KBM-7 (cell line): ENCODE data around the gene RAB6B.

Experiments used
- DNase-seq: peaks from one replicate; pipeline ENCODE4 v3.0.0-alpha.2; 2015
- in situ Hi-C: fragments of 300-500 bp; cut with MboI; formaldehyde crosslinking; loops from 2 replicates; pipeline ENCODE4 v1.14.3; 2020; ENCODE audit warnings: low sequenced_read_pairs, low pct_unique_long_range_greater_than_20kb, mixed read lengths

RAB6B gene

DNA sequence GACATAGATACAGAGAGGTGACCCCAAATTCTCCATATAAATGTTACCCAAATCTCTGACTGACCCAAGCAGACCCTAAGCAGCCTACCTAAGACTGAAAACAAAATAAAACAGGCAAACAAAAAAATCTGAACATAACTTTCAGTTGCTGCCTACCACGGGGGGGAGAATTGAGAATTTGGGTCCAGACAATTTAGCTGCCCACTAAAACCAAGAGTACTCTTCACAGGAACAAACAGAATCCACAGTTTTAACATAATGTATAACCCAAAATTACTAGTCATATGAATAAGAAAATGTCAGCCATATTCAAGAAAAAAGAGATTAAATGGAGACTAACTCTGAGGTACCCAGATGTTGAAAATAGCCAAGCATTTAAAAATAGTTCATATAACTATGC lies 45.6 kb downstream of the RAB6B start:
- in situ Hi-C loops = no loop called here
- no peak for DNase-seq

- in situ Hi-C loops = no loop called here
- no peak for DNase-seq
Observed at GRCh38 chr3:133849346-133849745, 46.3 kb downstream of the RAB6B start.

- DNase-seq = no peak
- in situ Hi-C loops = no loop called here
Observed at GRCh38 chr3:133845127-133845526, 50.6 kb downstream of the RAB6B start.

- DNase-seq = no peak
Observed at GRCh38 chr3:133843634-133844033, 52.0 kb downstream of the RAB6B start.

DNA sequence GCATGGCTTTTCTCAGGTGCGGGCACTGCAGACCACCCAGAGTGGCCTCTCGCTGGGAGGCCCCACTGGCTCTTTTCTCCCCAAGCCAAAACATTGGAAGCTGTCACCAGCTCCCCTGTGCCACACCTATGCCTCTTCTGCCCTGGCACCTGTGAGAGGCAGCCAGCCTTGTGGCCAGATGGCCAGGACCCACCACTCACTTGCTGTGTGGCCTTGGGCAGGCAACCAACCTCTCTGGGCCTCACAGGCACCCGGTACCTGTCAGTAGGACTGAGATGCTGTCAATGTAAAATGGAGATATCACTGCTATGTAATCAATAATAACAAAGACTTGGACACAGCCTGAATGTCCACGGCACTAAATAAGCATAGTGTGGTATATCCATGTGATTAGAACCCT lies 53.5 kb downstream of the RAB6B start:
- in situ Hi-C loops = no loop called here

More at GRCh38 chr3:133843634-133844033, 52.0 kb downstream of the RAB6B start:
- in situ Hi-C loops = no loop called here

GRCh38 chr3:133841196-133841595 lies 54.5 kb downstream of the RAB6B start:
- in situ Hi-C loops = no loop called here
- no peak for DNase-seq

More for the DNA sequence above, 53.5 kb downstream of the RAB6B start:
- no peak for DNase-seq

DNA sequence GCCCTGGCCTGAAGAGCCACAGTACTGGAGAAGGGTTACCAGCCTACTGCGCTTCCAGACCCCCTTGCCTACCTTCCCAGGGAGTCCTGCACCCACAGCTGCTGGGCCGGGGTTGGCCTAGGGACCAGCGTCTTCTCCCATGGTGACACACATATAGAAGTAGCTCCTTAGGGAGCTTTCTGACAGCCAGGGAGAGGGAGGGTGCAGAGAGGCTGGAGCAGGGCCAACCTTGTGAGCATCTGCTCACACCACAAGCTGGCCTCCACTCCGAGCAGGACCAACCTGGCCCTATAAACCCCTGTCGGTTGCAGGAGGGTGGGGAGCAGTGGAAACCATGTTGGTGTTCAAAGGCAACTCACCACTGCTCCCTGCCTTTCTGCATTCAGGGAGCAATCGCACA lies 54.9 kb downstream of the RAB6B start:
- DNase-seq = no peak
- in situ Hi-C loops = no loop called here

DNA sequence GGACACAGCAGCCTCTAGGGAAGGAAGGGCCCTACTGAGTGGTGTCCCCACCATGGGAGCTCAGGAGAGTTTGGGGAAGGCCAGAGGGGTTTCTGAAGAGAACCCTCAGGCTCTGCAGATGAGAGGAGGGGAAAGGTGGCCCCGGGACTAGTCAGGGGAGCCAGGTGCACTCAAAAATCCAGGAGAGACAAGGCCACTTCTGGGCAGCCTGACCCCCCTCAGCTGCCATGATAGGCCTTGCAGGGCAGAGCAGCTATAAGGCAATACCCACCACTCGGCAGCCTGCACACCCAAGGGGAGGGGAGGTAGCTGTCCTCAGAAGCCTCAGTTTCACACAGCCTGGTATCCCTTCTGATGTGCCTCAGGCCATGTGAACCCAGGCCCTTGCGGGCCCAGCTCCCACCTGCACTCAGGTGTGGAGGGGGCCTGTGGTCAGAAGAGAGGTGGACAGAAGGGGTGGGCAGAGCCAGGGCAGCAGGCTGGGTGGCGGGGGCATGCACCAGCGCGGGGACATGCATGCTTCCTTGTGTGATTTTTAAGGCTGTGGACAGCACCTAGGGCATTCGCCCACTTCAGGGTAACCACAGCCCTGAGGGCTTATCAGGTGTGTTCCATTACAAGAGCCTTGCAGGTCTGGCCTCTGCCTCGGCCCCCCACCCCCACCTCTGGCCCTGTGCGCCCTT lies 55.5 kb downstream of the RAB6B start:
- in situ Hi-C loops = no loop called here
- no peak for DNase-seq

DNA sequence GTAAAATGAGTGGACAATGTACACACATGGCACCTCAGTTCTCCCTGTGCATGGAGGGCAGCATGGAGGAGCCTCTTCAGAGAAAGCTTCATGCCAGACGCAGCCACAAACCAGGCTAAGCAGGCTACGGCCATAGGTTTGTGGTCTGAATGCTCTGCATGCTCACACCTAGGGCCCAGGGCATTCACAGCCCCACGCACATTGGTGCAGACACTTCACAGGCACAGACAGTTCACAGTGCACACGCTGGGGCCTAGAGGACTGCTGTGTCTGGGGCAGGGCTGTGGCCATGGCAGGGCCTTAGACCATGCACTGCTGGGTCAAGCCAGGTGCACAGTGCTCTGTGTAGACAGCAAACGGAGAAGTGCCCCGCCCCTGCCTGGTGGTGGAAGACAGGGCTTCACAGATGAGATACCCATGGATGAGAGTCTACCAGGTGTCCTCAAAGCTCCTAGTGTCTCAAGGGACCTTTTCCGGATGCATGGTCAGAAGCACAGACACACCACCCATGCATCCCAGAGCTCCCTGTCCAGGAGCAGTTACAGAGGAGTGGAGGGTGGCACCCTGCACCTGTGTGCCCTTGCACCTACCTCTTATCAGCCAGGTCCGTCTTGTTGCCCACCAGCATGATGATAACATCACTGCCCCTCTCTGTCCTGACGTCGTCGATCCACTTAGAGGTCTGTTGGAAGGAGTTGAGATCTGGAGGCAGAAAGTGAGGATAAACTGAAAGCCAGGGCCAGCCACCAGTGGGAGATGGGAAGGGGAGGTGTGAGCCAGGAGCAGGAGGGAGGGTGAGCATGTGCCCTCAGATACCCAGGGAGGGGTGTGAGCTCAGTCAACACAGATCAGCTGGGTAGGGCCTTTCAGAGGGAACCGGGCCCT lies 56.5 kb downstream of the RAB6B start:
- in situ Hi-C loops = no loop called here
- no peak for DNase-seq

GRCh38 chr3:133838296-133838789 lies 57.3 kb downstream of the RAB6B start:
- in situ Hi-C loops = no loop called here
- DNase-seq = no peak

- DNase-seq = no peak
- in situ Hi-C loops = no loop called here
Observed at GRCh38 chr3:133837487-133838295, 58.0 kb downstream of the RAB6B start.

DNA sequence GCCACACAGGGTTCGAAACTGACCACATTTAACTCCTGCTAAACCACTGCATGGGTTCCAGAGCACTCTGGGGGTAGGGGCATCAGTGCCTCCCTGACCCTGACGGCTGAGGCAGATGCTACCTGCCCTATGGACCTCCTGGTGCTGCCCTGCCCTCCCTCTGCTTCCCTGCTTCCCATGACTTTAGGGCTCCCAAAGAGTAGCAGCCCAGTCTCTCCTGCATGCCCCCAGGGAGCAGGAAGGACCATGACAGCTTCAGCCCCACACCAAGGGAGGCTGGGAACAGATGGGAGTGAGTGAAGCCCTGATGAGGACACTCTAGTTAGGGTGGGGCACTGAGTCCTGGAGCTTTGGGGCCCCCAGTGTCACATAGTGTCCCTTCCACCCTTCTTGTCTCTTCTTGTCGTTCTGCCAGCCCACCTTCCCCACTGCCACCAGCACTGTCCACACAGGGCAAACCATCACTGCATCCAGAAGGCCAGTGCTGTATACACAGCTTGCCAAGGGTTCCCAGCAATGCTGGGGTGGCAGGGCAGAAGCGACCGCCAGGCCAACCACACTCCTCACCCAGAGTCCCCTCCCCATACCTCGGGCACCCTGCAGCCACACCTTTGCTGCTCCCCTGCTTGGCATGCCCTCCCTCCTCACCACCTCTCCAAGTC lies 59.1 kb downstream of the RAB6B start:
- in situ Hi-C loops = no loop called here
- no peak for DNase-seq

DNA sequence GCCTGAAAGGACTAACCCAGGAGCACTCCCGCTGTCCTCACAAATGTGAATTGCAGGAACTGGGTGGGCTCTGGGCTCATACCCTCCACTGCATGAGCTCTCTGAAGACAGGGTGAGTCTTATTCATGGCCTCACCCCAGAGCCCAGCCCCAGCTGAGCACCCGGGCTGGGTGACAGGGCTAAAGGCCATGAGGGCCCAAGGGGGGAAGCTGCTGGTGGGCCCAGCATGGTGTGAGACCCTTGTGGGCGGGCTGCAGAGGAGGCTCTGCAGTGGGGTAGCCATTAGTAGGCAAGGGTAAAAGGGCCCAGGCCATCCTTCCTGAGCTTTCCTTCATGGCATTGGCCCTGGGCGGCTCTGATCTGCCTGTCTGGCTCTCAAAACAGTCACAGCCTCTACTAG lies 59.7 kb downstream of the RAB6B start:
- DNase-seq = no peak
- in situ Hi-C loops = no loop called here

DNA sequence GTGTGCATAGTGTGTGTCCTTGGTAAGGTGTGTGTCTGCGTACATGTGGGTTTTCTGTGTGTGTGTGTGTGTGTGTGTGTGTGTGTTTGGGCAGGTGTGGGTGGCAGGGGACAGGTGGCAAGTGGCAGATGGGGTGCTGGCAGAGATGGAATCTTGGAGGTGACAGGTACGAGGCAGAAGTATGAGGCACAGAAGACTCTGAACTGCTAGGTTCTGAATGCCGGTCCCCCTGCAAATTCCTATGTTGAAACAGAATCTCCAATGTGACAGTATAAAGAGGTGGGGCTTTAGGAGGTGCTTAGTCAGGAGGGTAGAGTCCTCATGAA lies 60.3 kb downstream of the RAB6B start:
- in situ Hi-C loops = no loop called here
- no peak for DNase-seq

DNA sequence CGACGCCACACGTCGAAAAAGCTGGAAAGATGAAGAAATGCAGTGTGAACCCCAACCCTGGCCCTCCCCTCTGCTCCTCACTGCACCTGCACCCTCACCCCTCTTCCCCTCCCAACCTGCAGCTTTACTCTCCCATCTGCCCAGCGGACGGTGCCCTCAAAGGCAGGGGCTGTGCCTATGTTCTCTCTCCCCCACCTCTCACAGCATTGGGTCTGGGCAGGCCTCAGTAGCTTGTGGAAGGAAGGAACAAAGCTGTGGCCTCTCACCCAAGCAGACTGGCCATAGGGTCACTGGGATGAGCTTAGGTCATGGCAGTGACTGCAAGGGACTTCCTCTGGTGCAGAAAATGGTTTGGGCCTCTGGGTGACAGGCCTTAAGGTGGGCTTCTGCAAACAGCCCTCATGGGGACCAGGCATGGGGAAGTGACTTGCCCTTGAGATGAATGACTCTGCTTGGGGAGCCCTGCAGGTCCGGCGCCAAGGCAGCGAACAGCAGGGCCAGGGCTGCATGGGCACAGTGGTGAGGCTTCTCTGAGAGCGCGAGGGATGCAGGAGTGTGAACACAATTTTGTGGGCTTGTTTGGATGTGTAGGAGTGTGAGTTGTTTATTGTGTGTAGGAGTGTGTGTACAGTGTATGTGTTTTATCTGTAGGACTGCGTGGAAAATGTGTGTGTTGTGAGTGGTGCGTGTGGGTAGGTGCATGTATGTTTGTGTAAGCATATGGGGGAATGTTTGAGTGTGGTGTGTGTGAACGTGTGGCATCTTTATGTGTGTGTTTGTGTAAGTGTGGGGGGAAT lies 60.9 kb downstream of the RAB6B start:
- in situ Hi-C loops = no loop called here
- no peak for DNase-seq

DNA sequence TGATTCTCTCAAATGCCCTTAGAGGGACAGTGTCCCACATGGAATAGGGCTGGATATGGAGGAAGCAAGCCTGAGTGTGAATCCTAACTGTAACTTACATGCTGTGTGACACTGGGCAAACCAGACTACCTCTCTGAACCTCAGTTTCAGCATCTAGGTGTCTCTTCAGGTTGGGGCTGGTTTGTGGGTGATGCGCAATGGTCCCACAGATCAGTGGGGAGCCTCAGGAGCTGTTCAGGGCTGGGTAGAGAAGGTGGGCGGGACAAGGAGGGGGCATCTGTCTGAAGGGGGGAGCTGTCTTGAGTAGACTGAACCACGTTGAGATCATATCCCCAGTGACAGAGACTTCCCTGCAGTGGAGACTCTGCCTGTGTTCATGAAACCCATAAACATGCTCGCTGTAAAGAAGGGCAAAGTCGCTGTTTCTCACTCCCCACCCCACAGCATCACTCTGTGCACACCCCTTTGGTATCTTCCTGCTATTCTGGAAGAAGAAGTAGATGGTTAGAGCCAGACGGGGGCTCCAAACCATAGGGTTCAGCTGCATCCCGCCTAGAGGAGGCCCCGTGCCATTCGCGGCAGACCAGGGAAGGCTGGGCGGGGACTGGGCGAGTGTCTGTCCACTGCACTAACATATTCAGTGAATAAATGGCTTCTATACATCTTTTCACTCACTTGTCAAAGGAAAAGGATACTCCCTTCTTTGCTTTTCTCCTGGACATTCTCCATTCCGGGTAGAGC lies 61.6 kb downstream of the RAB6B start:
- DNase-seq = no peak
- in situ Hi-C loops = no loop called here

DNA sequence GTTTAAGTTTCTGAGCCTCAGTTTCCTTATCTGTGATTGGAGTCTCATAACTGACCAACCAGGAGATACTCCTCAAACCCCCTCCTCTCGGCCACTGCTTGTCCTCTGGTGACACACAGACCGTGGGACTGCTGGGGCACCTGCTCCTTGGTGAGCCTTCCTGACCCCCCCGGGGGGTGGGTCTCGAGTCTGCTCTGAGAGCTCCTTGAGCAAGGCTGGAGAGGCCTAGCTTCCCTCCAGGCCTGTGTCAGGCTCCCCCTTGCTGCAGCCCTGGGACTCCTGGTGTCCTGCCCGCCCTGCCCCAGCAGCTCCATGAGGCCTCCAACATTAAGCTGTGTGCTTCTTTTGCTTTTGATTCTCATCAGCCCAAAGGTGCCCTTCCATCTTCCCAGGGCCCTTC lies 62.4 kb downstream of the RAB6B start:
- in situ Hi-C loops = no loop called here
- no peak for DNase-seq

DNA sequence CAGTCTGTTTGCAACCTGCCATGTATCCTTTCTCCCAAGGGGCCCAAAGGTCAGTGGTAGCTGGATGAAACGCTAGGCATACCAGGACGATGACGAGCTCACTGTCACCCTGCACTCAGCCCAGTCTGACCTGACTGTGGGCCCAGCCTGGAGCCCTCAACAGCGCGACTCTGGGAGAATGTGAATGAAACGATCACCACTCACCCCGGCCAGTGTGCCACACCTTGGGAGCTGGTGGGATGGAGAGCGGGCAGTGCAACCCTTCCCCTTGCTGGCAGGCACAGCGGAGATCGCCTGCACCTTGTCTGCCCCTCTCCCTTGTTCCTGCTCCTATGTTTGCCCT lies 62.9 kb downstream of the RAB6B start:
- in situ Hi-C loops = no loop called here
- no peak for DNase-seq
